ENCODE results near the gene SPRR2B. TPM values are rescaled to one million over a fixed set of nuclear protein-coding genes. Genes with fewer than 3 reads are reported as not detected.
"Not testable (repeated sequence)": the region's sequence is repeated elsewhere in the genome, so short reads cannot be mapped to it uniquely, and the experiment has no call there.

Gene SPRR2B
- total RNA-seq, 1 donor from 2014 or later, result not detected

DNA sequence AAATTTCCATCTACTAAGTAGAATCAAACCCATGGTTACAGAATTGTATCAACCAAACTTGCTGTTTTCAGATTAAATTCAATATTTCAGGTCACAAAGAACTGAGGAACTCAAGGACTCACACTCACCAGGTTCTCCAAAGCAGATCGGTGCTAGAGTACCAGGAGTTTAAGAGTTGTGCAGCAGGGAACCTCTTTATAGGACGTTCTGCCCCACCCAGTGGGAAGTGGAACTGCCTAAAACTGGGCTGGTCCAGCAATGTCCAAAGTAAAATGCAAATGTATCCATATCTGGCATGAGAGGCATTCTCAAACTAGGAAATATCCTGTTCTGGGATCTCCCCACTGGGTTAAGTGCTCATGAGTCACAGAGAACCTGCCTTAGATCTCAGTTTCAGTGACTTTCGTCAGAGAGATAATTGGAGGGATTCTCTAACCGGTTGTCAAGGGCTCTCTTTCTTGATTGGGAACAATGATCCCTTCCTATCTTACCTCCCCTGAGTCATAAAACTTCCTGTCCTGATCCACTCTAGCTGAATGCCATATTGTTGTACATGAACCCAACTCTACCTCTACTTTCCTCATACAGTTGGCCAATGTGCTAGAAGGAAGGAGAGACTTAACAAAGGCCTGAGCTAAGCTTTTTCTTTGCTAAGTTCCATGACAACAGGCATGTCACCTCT is 30.3 kb downstream of the SPRR2B start, which contains the start of gene SPRR2D:
Gene SPRR2D, minus strand, starts transcription at position 171 of the 682 bp plus-strand sequence. CDS start 774 bp downstream, outside the sequence.
- FAIRE-seq, result no peak
- DNase-seq (ENCODE audit: low spot score in 2 of 2), result no peak

DNA sequence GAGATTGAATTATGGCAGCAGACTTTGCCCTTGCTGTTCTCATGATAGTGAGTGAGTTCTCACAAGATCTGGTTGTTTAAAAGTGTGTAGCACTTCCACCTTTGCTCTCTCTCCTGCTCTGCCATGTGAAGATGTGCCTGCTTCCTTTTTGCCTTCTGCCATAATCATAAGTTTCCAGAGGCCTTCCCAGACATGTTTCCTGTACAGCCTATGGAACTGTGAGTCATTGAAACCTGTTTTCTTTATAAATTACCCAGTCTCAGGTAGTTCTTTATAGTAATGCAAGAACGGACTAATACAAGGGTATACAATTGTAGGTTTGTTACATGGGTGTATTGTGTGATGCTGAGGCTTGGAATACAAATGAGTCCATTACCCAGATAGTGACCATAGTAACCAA is 36.2 kb downstream of the SPRR2B start:
- FAIRE-seq (no peak), DNase-seq (ENCODE audit: low spot score in 2 of 2) (no peak)

DNA sequence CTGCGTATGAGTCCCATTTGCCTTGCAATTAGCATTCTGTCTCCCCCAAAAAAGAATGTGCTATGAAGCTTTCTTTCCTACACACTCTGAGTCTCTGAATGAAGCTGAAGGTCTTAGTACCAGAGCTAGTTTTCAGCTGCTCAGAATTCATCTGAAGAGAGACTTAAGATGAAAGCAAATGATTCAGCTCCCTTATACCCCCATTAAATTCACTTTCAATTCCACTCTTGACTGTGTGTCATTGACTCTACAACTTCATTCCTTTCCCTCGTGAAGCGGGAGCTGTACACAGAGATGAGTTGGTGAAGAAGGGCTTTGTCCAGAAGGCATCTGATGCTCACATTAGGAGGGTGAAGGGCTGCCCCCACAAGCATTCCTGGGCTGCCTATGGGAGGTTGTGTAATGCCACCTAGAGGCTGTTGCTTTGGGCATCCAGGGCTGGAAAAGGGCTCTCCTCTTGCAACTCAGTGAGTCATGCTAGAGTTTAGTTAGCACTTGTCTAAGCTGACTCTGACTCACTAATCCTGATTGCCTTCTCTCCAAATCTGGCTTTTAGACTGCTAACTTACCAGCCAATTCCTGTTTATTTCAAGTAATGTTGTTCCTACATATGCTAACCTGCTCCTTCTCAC is 38.6 kb downstream of the SPRR2B start:
- peak in 1 of 2 donors; percentile 13 for DNase-seq (ENCODE audit: low spot score in 2 of 2)

DNA sequence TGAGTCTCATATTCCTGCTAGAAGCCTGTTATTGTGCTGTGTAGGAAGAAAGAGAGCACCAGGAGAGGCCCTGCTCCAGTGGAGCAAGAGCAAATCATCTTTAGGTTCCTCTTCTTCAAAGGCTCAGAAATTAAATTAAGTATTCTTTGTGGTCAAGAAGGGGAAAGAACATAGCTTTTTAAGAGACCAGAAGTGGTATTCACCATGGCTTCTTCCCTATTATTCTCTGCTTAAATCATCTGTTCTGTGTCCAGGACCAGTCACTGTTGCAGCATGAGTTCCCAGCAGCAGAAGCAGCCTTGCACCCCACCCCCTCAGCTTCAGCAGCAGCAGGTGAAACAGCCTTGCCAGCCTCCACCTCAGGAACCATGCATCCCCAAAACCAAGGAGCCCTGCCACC is 39.3 kb downstream of the SPRR2B start:
- FAIRE-seq (no peak), DNase-seq (ENCODE audit: low spot score in 2 of 2) (no peak)

More for the DNA sequence above, 38.6 kb downstream of the SPRR2B start:
- no peak for FAIRE-seq

DNA sequence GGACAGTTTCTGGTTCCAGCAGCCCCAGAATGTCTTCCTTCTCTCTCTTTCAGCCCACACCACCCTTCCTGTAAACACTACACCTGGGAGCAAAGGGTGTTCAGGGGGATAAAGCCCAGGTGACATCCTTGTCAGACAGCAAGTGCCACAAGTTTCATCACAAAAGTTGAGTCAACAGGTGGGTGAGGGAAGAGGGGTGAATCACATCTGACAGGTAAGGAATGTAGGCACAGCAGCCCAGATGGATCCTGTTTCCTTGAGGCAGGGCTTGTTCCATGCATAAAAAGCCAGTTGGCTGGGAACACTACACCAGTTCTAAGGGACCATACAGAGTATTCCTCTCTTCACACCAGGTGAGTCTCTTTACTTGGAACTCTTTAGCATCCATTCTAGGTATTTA is 40.5 kb downstream of the SPRR2B start, which contains the start of gene SPRR1B:
Gene SPRR1B, plus strand, starts transcription at position 309 of the 400 bp plus-strand sequence. CDS start 1,143 bp downstream, outside the sequence.
- FAIRE-seq, result no peak
- DNase-seq (ENCODE audit: low spot score in 2 of 2), result no peak

DNA sequence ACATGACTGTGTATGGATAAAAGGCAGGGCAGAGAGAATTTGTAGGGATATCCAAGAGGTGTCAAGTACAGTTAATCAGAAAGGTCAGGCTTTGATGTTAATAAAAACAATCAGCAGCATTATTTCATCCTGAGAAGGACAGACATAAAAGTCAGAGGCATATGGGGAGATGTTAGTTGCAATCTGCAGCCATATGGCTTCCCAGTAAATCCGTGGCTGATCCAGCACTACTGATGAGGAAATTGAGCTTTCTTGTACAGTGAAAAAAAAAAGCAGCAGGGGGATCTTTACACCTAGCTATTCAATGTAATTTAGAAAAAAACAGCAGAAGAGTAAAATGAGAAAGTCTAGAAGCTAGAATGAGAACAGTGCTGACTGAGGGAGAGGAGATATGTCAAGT is 42.6 kb downstream of the SPRR2B start:
- DNase-seq (ENCODE audit: low spot score in 2 of 2) (no peak), FAIRE-seq (no peak)

DNA sequence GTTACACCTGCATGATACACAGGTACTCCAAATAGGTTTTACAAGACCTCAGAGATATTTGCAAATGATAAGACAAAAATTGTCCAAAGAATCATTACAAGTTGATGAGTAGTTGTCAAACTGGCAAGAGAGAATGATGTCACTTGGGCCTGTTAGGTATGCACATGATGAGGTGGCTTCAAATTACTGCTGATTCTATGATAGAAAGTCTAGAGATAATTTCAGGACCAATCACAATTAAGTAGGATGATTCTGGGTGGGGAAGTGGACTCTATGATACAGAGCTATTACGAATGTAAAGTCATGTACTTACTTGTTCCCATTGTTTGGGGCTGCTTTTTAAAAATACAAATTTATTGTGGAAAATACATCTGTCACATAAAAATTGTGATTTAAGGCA is 45.6 kb downstream of the SPRR2B start:
- no peak for DNase-seq (ENCODE audit: low spot score in 2 of 2)
- FAIRE-seq, result no peak

DNA sequence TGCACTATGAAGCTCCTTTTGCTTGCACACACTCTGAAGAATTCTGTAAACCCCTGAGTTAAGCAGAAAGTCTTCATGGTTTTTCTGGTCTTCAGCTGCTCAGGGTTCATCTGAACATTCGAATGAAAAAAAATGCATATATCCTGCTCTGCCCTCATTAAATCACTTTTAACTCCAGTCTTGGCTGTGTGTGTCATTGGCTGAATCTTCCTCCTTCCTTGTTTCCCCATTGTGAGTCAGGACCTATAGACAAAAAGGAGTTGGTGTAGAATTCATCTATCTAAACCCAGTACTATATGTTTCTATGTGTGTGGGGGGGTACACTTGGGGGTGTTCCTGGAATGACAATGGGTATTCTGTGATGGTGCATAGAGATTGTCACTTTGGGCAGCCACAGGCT is 47.0 kb downstream of the SPRR2B start:
- DNase-seq (ENCODE audit: low spot score in 2 of 2) (no peak), FAIRE-seq (no peak)

DNA sequence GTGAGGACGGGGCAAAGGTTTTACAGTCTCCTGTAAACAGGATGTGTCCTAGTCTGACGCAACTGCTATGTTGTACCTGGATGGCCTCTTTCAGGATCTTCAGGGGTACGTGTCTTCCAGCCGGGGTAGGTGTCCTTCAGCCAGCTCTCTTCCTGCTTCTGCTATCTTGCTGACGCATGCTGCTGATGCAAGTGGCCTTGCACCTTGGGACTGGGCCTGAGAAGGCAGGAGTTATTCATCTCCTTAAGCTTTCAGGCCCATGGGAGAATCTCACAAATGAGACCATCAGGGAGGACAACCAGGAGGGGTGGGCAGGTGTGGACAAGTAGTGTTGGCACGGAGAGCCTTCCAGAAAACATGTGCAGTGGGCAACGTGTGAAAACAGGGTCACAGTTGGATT is 48.3 kb downstream of the SPRR2B start:
- FAIRE-seq (no peak), DNase-seq (ENCODE audit: low spot score in 2 of 2) (no peak)

DNA sequence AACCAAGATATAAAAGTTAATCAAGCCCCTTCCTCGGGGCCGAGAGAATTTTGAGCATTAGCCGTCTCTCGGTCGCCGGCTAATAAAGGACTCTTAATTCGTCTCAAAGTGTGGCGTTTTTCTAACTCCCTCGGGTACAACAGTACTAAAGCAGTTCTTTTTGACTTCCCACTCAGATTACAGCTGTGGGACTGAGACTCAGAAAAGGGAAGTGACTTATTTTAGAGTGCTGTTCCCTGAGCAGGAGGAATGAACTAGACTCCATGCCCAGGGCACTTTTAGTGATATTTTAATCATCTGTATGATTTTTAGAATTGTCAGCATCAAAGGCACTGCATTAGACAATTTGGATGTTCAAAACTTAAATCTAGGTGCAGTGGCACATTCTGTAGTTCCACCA is 49.1 kb downstream of the SPRR2B start:
- FAIRE-seq; DNase-seq (ENCODE audit: low spot score in 2 of 2): not testable (repeated sequence)

DNA sequence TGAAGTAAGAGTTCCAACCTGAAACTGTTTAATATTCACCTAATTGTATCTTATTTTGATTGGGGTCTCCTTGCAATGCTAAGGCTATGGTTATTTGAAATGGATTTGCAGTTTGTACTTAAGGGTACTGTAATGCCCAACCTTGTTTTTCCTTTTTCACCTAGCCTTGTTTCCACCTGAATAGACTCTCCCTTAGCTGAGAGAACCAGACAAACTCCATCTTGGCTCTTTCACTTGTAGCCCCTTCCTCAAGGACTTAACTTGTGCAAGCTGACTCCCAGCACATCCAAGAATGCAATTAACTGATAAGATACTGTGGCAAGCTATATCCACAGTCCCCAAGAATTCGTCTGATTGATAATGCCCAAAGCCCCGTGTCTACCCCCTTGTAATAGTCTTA is 49.6 kb downstream of the SPRR2B start:
- not testable (repeated sequence) for FAIRE-seq; DNase-seq (ENCODE audit: low spot score in 2 of 2)

Small RNAs within 50 kb of the gene (small RNA-seq; reads per million reads assigned to genes)
- not detected for gene AL356867.1

Other genes starting within 250 kb of the SPRR2B start
- not detected for gene LCE1A, start 244.1 kb downstream of the SPRR2B start, total RNA-seq
- not detected for gene LCE6A, start 228.8 kb downstream of the SPRR2B start, total RNA-seq
- not detected for gene LCE7A, start 211.6 kb downstream of the SPRR2B start, total RNA-seq
- gene SMCP, start 193.3 kb downstream of the SPRR2B start, total RNA-seq, result not detected
- gene IVL, start 163.1 kb downstream of the SPRR2B start, total RNA-seq, result not detected
- gene SPRR5, start 124.4 kb downstream of the SPRR2B start, total RNA-seq, result not detected
- gene SPRR4, start 101.0 kb downstream of the SPRR2B start, total RNA-seq, result not detected
- not detected for gene SPRR1A, start 87.5 kb downstream of the SPRR2B start, total RNA-seq
- gene SPRR3, start 69.9 kb downstream of the SPRR2B start, total RNA-seq, result not detected
- gene SPRR1B, start 40.4 kb downstream of the SPRR2B start, total RNA-seq, result not detected
- gene SPRR2D, start 30.5 kb downstream of the SPRR2B start, total RNA-seq, result not detected
- gene SPRR2A, start 14.1 kb downstream of the SPRR2B start, total RNA-seq, result not detected
- not detected for gene SPRR2E, start 22.9 kb upstream of the SPRR2B start, total RNA-seq
- not detected for gene SPRR2F, start 41.9 kb upstream of the SPRR2B start, total RNA-seq
- gene SPRR2G, start 79.3 kb upstream of the SPRR2B start, total RNA-seq, result not detected
- not detected for gene LELP1, start 131.8 kb upstream of the SPRR2B start, total RNA-seq
- not detected for gene PRR9, start 146.0 kb upstream of the SPRR2B start, total RNA-seq
- not detected for gene LORICRIN, start 188.1 kb upstream of the SPRR2B start, total RNA-seq
- gene PGLYRP3, start 241.3 kb upstream of the SPRR2B start, total RNA-seq, result not detected

All from frontal cortex (tissue), 4 donors.